OCI-LY7 (cell line): Measurements from ENCODE around the gene ZNF774.

ENCODE experiments used
- CTCF ChIP-seq: fragments of 200-600 bp; sonication (generic); conservative IDR thresholded peaks from 2 replicates; pipeline ENCODE4 v1.5.1; 2014; ENCODE audit warnings: mild to moderate bottlenecking, antibody characterized with exemption, low read length, moderate library complexity, mixed read lengths
- EZH2phosphoT487 ChIP-seq: fragments of 200-600 bp; sonication (generic); IDR thresholded peaks from 2 replicates; pipeline ENCODE4 v1.6.1; 2018; ENCODE audit warnings: low read depth, borderline replicate concordance, mild to moderate bottlenecking, mixed run types, antibody characterized with exemption, low read length, moderate library complexity, mixed read lengths

- TF ChIP-seq CTCF = no peak
- no peak for TF ChIP-seq EZH2phosphoT487
Measured at GRCh38 chr15:90375071-90375470, 23.0 kb downstream of the ZNF774 start.
